DLD1 (cell line): Measurements from ENCODE around the gene SPOCK1.

Source experiments
- in situ Hi-C: cut with HindIII; loops from 2 replicates; pipeline ENCODE4 v1.10.0; 2017; ENCODE audit warnings: low sequenced_read_pairs

SPOCK1 gene

DNA sequence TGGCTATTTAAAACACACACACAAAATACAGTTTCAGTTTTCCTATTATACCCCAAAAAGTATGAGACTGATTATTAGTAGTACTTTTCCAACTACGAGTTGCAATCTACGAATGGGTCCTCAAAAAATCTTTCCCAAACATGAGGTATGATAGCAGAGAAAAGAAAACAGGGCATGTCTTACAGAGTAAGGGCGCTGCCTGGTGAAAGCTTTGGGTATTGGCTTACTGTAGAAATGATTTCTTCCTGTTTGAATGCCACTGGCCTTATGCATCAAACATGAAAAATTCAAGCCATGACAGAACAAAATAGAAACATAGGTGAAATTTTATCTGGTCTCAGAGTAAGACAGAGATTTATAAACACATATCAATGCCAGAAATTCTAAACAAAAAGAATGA lies 448.0 kb downstream of the SPOCK1 start:
- in situ Hi-C loops = no loop called here

DNA sequence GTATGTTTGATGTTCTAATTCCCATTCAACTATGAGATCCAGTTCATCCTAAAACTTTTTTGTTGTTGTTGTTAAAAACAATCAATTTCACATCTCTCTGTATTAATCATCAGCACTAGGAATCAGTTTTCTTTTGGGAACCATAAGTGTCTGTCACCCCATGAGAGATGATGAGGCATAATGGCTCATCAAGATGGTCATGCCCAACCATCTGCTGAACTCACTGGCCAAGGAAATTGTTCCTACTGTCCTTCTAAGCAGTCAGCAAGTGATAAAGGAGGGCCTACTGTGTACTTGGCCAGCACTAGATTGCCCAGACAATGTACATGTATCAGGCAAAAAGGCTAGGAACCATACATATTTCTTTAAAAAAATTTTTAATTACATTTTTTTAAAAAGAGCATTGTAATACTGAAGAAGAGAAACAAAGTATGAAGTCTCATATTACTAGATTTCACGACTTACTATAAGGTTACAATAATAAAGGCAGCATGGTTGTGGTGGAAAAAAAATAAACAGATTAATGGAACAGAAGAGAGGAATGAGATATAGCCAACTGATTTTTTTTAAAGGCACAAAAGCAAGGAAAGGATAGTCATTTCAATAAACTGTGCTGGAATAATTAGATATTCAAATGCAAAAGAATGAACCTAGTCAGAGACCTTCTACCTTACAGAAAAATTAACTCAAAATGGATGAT lies 458.3 kb downstream of the SPOCK1 start:
- in situ Hi-C loops = no loop called here

DNA sequence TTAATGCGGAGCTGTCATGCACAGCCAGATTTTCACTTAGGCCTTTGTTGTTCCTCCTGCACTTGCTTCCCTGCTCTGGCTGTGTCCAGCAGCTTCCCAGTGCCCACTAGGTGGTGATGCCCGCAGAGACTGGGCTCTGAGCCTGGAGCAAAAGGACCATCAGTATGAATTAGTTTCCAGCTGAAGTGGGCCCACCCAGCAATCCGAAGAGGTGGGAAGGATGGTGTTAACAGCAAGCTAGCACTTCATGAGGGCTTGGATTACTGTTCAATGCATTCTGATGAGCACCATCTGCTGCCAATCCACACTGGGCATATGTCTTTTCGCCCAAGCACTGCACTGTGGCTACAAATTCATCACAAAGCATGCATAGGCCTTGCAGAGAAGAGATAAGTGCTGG lies 459.1 kb downstream of the SPOCK1 start:
- in situ Hi-C loops = no loop called here

DNA sequence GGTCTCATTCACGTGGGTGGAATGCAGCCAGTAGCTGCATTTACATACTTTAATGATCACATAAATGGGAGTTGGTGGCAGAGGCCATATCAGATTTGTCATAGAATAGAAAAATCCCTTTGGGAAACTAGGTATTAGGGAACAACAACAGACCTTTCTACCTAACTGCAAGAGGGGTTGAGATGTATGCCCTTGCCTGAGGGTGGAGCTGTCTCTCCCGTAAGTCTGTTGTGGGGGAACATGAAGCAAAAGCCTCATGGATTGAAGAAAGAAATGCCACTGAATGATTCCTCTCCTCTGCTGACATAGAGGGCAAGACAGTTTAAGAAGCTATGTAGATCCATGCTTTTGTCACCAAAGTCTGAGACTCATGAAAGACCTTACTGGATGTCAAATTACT lies 461.3 kb downstream of the SPOCK1 start:
- in situ Hi-C loops = no loop called here

DNA sequence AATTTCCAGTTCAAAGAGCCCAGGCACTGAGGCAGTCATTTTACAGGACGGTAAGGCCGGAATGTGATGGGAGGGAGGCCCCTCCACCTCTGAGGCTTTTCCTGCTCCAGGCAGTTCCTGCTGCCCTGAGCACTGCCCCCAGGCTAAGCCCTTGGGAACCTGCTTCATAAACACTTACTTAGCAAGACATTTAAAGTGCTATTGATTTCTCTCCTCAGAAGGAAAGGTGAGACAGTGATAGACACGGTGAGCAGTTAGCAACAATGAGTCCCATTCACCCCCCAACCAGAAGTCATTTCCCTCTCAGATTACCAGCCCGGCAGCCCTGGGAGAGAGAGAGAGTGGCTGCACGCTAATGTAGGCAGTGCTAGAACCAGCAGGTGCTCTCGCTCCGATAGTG lies 462.5 kb downstream of the SPOCK1 start:
- in situ Hi-C loops = no loop called here

DNA sequence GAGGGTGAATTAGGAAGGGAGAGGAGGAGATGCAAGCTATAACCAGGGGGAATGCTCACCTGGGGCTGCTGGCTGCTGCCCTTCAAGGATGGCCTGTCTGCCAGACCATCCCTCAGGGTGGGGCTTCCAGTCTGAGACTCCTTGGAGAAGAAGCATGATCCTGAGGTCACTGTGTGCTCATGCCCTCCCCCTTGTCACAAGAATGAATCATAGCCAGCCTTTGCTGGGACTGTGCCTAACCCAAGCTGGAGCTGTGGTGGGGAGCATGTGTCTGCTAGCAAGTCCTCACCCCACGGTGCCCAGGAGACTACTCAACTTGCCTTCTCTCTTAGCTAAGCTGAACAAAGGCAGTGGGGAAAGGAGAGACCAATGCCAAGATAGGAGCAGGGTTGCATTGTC lies 463.6 kb downstream of the SPOCK1 start:
- in situ Hi-C loops = no loop called here

DNA sequence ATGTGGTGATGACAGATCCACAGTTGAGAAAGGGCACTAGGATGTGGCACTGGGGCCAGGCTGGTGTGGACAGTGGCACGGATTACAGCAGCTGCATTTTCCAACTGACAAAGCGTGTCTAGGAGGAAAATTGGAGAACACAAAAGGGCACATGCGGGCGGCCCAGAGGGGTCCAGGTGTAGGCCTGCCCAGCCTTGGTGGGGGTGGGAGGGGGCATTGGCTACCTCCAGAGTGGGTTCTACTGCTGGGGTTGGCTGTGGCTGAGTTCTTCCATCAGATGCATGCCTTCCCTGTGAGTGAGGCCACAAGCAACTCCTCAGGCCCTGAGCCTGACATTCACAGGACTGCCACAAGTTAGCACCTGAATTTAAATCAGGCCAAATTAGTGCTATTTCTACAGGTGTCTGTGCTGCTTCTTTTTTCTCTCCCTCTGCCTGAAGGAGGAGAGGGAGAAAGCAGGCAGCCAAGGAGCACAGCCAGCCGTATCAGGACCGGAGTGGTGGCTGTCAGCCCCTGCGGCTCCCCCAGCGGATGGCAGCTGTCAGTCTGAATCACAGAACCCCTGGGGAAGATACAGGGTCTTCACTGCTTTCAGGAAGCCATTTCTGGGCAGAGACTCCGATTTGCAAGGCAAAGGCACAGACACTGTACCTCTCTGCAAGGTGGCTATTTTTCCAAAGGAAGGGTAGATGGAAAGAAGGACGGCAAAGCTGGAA lies 464.2 kb downstream of the SPOCK1 start:
- in situ Hi-C loops = no loop called here

DNA sequence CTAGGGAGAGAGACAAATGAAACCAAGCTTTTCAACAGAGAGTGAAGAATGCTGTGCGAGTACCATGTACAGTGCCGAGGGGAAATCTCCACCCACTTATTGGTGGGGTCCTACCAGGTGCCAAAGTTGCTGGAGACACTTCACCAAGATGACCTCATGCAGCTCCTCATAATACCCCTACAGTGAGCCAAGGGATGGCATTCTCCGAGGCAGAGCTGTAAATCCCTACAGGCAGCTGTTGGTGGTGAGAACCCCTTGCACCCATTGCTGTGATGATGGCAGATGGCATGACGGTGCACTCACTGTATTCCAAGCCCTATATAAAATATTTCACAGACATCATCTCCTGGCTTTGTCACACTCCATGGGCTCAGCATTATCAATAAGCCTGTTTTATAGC lies 464.9 kb downstream of the SPOCK1 start:
- in situ Hi-C loops = no loop called here

DNA sequence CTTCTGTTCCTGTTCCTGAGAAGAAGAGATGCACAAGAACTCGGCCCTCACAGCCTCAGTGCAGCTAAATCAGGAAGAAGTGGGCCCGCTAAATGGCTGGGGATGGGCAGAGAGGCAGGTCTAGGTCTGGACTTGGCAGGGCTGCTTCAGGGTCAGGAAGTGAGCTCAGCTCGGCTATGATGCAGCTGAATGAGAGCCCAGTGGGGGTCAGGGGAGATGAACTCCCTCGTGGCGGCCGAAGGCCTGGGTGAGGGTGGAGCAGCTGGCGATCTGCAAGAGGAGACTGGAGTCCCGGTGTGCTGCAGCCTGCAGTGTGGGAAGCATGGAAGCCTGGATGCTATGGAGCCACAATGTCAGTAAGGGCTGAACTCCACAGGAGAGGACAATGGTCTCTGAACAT lies 466.2 kb downstream of the SPOCK1 start:
- in situ Hi-C loops = no loop called here

DNA sequence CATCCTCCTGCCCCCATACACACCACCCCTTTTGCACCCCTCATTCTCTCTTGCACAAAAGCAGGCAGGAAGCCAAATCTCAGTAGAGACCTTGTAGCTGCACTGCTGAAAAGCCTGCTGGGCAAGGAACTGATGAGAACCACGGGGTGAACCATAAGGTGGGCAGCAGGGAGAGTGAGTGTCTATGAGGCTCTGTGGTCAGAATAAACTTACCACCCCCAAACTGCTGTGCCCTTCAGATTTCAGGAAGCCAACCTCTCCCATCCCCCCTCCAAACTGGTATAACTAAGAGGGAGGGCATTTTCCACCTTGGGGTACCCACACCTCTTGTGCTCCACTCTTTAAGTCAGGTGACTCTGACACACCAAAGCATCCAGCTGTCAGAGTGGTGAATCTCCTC lies 471.4 kb downstream of the SPOCK1 start:
- in situ Hi-C loops = no loop called here

DNA sequence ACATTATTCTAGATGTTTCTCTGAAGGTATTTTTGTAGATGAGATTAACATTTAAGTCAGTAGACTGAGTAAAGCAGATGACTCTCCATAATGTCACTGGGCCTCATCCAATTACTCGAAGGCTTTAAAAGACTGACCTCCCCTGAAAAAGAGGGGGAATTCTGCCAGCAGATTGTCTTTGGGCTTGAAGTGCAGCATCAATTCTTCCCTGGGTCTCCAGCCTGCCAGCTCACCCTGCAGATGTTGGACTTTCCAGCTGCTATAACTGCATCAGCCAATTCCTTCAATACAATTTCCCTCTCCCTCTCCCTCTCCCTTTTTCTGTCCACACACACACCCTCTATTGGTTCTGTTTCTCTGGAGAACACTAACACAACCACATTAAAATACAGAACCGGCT lies 472.8 kb downstream of the SPOCK1 start:
- in situ Hi-C loops = no loop called here

DNA sequence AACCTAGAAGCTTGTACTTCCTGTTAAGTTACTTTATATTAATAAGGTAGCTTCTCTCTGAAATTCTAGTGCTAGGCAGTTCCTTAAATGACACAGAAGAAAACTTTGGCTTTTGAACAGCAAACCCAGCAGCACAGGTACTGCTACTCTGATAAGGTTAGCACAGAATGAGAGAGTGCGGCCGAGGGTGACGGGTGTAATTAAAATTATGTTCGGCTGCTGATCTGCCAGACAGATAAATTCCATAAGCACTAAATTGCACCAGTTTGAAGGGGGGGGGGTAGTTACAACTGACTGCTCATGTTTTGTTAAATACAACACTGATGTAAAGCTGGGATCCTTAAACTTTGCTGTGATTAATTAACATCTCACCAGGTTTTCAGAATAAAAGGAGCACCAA lies 475.1 kb downstream of the SPOCK1 start:
- in situ Hi-C loops = no loop called here

DNA sequence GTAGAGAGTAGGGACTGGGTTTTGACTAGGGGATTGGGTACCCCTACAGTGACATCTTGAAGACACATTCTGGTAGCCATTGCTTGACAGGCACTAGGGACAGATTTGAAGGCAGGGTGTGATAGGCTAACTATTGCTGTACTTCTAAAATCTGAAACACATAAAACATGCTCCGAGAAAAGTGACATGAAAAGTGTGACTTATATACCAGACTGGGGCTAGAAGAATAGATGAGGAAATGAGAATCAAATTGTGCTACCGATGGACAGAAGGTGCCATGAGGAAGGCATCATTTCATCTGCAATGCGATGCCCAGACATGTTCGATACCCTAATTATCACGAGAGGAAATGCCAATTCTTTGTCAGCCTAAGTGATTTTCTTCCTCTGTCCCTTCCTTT lies 475.8 kb downstream of the SPOCK1 start:
- in situ Hi-C loops = no loop called here

DNA sequence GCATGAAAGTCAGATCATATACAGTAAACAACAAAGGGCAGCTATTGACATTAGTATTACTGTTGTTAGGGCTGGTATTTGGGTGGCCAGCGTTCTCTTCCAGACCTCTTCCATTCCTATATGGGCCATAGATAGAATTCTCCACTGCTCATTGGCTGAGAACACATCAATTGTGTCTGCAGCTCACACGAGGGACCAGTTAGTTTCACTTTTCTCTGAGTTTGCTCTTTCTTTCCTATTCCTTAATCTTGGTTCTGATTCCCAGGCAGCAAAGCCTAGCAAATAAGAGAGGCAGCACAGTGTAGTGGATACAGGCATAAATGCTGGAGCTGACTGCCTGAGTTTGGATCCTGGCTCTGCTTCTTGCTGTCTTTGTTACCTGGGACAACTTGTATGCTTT lies 476.4 kb downstream of the SPOCK1 start:
- in situ Hi-C loops = no loop called here

DNA sequence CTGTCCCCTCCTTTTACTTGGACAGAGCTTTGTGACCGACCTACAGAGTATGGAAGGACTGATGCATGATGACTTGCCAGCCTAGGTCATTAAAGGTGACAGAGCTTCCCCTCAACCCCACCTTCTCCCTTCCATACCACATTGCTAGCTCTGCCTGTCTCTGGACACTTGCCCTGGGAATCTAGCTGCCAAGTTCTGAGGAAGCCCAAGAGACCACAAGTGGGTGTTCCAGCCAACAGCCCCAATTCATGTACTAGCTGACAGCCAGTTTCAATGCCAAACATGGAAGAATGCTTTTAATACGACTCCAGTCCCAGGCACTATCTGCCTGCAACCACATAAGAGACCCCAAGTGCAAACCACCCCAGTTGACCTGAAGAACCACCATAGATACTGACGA lies 477.1 kb downstream of the SPOCK1 start:
- in situ Hi-C loops = no loop called here

DNA sequence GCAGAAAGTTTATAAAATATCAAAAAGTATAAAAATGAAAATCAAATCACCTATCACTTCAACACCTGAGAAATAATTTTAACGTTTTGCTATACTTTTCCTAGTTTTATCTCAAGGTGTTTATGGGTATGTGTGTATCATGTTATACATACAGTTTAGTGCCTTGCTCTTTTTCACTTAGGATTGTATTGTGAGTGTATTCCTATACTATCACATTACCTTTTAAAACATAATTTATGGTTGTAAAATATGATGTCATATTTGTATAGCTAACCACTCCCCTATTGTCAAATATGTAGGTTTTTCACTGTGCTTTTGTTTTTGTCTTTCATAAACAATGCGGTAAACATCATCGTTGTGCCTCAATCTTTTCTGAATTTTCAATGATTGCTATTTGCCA lies 479.9 kb downstream of the SPOCK1 start:
- in situ Hi-C loops = no loop called here

DNA sequence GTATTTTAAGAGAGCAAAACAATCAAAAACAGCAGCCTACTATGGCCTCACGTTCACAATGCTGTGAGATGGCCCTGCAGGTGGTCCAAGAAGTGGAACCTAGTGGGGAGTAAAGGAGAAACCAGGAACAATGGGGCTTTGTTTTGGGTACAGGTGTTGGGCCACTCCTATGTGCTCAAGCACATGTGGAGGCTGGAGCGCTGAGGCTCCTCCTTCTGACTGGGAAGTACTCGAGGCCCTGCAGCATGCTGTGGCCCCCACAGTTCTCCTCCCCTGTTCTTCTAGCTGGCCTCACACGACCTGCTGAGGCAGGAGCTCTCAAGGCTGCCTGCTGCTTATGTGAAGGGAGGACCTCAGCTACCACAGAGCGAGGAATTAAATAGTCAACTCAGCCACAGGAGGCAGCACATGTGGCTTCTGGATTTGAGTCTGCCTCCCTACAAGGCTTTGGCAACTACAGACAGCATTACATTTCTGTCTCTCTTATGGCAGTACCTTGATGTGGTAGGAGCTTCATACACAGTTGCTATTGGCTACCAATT lies 482.3 kb downstream of the SPOCK1 start:
- in situ Hi-C loops = no loop called here

DNA sequence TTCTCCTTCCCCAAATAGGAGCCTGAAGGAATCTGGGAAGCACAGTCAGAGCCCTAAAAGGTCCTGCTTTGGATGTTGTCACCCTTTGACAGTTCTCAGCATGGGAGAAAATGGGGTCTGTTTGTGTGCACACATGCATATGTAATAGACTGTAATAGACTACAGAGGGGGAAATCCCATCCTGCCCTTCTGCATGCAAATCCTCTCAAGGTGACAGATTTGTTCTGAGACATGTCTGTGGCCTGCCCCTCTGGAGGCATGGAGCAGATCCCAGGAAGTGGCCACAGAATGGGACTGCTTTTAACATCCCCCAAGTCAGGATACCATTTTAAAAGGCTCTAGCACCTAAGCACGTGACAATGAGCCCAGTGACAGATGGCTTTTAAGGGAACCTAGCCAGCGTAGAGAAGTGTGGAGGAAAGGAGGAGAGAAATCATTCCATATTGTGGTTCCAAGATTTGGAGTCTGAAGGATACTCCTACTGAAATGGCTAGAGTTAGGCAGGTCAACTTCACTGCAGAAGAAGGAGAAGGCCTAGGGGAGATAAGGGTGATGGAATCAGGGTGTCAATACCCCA lies 483.5 kb downstream of the SPOCK1 start:
- in situ Hi-C loops = no loop called here

DNA sequence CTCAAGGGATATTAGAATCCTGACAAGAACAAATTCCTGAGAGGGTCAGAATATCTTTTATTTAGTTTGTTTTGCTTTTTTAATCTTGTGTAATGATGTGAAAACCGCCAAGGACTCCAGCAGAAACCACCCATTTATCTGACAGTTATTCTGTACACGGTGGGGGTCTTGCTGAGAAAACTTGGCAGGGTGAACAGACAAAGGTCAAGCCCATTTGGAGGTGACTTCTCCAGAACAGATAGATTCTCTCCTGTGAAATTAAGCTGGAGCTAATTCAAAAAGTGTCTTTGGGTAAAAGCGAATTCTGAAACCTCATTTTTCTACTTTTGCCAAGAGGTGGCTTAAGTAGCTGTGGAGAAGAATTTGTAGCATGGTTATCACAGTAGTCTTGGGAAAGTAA lies 484.4 kb downstream of the SPOCK1 start:
- in situ Hi-C loops = no loop called here

DNA sequence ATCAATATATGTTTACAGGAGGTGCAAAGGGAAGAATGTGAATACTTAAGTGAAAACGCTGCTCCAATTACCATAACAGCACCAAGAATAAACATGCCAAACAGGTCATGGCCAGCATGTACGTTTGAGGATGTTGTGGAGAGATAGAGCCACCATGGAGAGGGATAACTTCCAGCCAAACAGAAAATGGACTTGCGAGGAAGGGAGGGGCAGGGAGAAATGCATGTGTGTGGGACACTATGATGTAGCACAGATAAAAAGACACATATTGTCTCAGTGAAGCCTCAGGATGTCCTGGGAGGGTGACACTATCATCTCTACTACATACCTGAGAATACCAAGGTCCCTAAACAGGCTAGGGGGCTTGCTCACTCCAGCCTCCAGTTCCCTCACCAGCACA lies 488.9 kb downstream of the SPOCK1 start:
- in situ Hi-C loops = no loop called here

DNA sequence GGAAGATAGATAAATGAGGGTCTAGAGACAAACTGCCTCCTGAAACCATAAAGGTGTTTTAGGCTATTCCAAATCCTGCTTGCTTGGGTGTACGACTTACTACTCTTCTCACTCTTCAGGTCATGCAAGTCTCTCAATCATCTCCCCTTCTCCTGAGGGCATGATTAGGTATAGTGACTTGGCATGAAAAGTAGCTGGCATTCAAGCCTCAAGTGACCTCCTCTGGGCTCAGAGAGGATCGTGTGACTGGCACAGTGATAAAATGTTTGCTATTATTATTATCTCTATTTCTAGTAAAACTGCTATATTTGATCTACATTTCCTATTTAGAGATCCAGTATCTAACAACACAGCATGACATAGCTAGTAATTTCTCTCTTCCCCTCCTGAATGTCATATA lies 494.8 kb downstream of the SPOCK1 start:
- in situ Hi-C loops = no loop called here

DNA sequence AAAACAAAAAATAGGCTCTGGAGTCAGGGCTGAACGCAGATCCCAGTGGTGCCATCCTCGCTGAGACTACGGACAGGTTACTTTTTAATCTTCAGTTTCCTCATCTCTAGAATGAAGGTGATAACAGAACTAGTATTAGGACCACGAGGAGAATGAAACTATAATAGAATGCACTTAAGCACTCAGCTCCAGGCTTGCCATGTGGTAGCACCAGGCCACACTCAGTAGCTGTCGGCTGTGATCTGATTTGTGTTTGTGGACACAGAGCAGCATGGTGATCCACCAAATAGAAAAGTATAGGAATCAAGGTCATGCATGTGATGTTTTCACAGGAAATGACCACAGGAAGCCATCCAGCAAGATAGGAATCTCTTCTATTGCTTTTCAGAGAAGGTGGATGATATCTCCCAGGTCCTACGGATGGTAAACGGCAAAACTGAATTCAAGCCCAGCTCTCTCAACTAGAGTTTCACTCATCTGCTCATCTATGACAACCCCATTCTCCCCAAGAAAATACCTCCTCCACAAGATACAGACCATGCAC lies 498.0 kb downstream of the SPOCK1 start:
- in situ Hi-C loops = no loop called here
